GM11168 (cell line): Measurements from ENCODE around the gene SLC12A8.

Experiments used
- in situ Hi-C: fragments of 300-500 bp; cut with MboI; formaldehyde crosslinking; loops from one replicate; pipeline ENCODE4 v1.12.0; 2022; ENCODE audit warnings: low sequenced_read_pairs; ENCODE audit not compliant: unreplicated experiment

The SLC12A8 gene

DNA sequence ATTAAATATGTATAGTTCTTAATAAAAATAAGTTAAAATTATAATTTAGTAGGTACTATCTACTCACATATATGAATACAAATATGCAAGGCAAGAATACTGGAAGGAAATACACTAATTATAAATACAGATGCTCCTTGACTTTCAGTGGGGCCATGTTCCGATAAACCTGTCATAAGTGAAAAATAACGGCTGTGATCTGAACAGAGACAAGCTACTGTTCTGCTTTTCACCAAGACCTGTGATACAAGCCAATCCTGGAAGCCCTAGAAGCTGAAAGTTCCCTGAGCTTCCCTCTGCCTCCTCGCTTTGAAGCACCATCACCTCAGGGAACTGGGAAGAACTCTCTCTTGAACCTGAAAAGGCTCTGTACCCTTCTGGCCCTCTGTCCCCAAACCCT is 55.4 kb downstream of the SLC12A8 start:
- in situ Hi-C loops = no loop called here

DNA sequence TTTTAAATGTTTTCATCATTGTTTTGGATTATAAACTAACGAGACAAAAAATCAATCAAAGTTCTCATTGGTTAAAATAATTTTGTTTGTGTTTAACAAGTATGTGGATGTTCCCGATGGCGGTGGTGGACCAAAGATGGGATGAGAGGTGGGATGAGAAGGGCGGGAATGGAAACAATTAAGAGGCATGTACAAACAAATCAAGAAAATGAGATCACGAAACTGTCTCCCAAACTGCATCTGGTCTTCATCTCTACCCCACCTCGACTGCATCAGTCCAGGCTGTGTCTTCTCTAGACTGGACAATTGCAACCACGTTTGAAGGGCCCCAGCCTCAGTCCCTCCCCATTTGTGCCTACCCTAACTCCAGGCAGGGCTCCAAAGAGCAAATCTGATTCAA is 56.1 kb downstream of the SLC12A8 start:
- in situ Hi-C loops = no loop called here

DNA sequence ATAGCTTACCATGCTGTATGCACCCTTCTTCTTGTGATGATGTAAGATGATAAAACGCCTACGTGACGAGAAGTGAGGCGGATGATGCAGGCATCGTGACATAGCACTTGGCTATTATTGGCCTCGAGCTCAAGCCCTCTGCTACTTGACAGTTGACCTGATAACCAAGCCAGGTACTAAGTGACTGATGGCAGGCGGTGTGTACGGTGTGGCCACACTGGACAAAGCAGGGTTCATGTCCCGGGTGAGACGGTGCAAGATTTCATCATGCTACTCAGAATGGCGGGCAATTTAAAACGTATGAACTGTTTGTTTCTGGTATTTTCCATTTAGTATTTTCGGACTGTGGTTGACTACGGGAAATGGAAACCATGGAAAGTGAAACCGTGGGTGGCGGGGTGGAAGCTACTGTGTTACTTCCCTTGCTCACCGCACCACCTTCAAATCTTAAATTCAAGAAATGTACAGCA is 57.7 kb downstream of the SLC12A8 start:
- in situ Hi-C loops = no loop called here

DNA sequence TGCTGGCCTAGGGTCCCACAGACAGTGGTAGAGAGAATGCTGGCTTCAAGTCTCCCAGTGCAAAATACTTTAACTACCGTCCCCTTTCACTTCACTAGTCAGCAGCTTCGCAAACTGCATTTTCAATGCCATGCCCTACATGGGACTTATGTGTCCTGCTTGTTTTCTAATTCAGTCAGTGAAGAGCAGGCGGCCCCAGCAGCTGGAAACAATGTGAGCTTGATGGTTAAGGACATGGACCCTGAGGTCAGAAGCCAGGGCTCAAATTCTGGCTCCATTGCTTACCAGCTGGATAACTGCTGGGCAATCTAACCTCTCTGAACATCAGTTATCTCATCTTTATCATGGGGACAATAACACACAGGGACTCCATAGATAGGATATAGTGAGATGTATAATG is 58.4 kb downstream of the SLC12A8 start:
- in situ Hi-C loops = no loop called here

DNA sequence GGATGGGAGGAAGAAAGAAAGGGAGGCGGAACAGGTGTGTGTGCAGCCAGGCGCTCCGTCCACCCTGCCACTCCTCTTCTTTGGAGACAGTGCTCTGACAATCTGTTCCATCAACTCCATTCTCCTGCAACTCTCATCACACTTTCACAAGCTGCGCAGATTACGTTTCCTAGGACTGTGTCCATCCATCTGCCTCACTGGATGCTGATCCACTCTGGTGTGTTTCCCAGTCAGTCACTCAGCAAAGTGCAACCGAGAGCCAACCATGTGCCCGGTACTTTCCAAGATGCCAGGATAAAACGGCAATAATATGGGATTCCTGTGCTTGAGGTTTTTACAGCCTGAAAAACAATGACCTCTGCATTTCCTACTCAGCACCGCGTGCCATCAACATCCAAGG is 59.6 kb downstream of the SLC12A8 start:
- in situ Hi-C loops = no loop called here

DNA sequence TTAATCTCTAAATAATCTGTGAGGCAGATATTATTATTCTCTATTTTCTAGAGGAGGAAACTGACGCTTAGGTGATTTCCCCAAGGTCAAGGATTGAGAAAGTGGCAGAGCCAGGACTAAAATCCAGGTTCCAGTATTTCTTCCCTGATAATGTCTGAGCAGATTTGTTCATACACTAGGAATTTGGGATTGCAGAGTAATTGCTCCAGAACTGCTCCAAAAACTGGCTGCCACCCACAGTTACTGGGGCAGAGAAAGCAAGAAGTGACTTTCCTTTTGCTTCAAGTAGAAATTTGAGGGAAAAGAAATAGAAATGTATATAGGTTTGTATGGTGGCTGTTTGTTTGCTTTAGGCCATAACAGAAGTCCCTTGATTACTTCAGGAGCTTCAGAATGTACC is 60.6 kb downstream of the SLC12A8 start:
- in situ Hi-C loops = no loop called here

DNA sequence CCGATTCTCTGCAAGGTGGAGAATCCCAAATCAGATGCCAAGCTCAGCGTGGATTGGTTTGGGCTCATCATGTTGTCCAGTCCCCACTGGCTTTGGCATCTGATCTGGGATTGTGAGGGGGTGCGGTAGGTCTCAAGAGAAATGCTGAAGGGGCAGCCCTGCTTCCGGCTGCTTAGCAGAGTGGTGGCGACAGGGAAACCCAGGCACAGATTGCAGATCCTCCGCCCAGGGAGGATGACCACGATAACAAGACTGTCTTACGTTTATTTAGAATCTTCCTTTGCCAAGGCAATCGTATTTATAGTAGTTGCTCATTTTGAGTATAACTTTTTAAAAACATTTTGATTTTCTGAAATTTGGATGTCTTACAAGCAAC is 61.1 kb downstream of the SLC12A8 start:
- in situ Hi-C loops = no loop called here

DNA sequence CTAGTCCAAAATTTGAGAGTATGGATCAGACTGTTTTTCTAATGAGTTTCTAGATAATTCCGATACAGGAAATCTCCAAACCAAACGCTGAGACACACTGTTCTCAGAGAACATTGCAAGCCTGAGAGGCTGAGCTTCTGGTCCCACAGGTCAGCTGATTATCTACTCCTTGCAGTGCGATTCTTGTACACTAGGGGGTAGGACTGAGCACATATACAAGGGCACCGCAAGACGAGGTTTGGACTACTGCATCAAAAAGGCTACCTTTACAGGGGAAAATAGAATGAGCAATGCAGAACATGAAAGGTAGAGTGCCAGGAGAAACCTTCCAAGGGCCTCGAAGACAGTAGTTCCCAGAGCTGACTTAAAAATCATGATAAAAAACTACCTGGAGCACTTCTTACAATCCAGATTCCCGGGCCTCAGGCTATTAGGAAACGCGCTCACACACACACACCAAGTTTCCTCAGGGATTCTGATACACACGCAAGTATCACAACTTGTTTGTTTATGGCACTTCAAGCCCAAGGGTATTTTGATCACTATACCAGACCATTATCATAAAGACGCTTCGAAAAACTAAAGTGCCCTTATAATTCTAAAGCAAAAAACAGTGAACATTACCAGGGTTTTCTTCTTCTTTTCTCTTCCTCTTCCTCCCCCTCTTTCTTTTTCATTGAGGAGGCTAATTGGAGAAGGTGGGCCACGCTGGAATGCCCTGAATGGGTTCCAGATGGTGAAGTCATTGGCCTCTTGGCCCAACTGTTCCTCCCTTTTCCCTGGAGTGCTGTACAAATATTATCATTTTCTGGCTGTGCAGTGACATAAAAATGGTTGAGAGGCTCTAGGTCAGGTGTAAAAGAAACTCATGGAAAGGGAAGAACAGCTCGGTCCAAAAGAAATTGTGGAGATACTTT is 61.8 kb downstream of the SLC12A8 start:
- in situ Hi-C loops = no loop called here

DNA sequence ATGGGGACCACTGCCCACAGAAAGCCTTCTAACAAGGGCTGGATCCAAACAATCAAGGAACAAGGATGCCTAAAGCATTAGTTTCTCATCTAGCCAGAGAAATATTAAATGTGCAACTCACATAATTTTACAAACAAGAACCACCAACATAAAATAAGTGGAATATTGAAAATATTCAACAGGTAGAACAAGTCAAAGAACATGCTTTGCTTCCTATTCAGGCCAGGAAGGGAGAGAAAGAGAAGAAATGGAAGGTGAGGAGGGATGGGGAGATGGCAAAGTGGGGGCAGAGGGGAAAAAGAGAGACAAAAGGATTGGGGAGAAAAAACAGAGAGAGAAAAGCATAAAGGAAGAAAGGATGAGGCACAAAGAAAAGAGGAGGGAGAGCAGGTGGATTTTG is 63.1 kb downstream of the SLC12A8 start:
- in situ Hi-C loops = no loop called here

DNA sequence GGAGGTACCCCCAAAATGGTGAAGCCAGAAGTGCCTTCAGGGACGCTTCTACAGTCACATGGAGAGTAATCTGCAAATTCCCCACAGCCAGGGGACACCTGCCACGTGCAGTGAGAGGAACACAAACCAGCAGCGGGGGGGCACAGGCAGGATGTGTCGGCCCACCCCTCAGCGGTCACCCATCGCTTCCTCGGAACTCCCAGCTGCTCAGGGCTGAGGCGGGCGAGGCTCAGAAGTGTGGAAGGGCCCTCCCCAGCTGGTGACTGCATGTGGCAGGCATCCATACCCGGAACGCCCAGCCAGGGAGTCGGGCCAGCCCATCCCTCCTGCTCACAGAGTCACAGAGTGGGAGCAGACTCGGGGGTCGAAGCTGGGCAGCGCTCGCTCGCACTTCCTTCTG is 63.7 kb downstream of the SLC12A8 start:
- in situ Hi-C loops = no loop called here

DNA sequence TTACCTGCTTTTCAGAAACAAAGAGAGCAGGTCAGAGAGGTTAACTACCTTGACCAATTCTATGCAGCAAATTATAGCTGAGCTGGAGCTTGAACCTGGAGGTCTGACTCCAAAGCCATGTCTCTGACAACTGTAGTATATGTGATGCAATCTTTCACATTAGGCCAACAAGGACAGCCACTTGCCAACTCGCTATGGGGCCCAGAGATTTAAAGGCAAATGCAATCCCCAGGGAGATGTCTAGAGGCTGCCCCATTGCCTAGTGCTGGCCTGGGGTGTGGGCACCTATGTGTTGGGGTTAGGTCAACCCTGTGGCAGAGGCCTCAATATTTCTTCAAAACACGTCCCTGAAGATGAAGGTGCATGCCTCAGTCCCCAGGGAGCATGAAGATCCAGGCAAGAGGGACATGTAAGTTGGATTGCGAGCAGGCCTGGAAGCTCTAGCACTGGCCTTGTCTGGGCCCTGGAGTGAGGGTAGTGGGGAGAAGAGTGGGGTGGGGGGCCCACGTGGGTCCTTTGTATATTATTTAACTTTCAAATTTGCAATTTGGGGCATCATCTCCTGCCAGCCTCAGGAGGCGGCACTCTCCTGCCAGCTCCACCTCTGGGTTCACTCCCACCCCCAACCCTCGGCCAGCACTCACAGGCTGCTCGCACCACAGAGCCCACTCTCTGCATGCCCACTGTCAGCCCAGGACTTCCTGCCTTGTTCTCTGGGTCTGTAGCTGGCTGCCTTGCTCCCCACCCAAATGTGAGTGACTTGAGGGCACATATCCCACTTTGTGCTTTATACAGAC is 64.3 kb downstream of the SLC12A8 start:
- in situ Hi-C loops = no loop called here

DNA sequence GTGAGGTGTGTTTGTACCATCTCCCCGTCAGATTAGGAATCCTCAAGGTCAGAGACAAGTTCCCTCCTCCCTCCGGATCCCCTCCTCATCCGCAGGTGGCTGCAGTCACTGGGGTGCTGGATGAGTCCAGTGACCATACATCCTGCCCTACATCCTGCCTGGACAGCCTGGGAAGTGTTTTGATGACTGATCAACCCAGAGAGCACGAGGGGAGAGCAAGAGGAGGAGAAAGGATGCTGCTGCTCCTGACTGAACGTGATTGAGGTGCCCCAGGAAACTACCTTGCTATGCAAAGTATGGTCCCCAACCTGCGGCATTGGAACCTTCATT is 65.1 kb downstream of the SLC12A8 start:
- in situ Hi-C loops = no loop called here

DNA sequence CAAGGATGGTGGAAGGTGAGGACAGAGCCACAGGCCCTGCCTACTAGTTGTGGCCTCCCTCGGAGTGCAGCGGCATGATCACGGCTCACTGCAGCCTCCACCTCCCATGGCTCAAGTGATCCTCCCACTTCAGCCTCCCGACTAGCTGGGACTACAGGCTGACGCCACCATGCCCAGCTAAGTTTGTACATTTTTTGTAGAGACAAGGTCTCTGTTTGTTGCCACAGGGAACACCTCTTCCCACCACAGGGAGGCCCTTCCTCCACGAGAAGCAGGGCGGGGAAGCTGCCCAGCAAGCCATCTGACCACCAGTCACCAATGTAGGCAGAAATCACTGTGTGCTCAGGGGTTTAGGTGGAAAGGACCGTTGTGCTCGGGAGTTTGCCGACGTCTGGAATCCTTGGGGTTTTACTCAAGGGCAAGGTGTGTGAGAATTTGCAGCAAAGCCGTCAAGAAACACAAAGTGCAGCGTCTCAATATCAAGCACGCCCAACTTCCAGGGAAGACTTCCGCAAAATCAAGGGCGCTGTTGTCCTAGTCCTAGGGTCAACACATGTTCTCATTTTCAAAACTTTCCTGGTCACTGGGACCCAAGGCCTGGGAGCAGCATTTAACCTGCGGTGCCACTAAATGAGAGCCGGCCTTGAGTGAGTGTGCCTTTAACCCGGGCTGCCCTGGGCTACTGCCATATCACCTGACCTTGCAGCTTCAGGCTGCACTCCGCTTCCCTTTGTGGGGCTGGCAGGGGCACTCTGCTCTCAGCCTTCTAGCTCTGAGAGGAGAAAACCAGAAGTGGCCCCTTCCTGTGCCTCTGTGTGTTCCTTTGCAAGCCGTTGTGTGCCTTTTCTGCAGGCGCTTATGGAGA is 65.7 kb downstream of the SLC12A8 start:
- in situ Hi-C loops = no loop called here

DNA sequence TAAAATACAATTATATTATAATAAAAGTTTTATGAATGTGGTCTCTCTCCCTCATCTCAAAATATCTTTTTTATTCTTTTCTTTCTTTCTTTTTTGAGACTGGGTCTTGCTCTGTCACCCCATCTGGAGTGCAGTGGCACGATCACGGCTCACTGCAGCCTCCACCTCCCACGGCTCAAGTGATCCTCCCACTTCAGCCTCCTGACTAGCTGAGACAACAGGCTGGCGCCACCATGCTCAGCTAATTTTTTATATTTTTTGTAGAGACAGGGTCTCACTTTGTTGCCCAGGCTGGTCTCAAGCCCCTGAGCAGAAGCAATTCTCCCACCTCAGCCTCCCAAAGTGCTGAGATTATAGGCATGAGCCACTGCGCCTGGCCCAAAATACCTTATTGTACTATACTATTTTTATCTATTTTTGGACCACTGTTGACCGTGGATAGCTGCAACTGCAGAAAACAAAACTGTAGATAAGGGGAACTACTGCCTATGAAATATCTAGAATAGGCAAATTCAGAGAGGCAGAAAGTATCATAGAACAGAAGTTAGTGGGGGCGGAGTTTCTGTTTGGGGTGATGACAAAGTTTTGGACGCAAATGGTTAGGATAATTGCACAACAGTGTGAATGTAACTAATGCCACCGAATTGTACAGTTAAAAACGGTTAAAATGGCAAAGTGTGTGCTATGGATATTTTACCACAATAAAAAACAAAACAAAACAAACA is 66.6 kb downstream of the SLC12A8 start:
- in situ Hi-C loops = no loop called here

DNA sequence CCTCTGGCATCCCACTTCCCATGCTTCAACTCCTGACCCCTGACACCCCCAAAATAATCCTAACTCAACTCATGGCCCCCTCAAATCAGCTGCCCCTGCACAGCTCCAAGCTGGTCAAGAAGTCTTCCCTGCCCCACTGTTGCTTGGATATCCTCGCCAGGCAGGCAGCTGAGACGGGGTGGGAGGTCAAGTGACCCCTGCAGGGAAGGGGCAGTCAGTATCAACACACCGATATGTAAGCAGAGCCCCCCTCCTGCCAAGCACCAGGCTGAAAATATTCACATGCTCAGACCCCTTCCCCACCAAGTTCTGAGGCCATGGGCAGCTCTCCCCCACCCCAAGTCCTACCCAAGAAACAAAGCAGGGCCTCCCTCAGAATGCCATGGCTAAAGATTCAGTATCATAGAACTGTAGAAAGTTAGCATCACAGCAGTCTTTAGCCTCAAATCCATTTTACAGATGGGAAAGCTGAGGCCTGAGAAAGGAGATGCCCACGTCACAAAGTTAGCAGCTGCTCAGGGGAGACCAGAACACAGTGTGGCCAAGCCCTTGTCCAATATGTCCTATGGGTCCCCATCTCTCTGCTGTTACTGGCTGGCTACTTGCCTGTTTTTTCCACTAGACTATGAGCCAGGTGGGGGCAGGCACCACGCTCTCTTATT is 67.8 kb downstream of the SLC12A8 start:
- in situ Hi-C loops = no loop called here

DNA sequence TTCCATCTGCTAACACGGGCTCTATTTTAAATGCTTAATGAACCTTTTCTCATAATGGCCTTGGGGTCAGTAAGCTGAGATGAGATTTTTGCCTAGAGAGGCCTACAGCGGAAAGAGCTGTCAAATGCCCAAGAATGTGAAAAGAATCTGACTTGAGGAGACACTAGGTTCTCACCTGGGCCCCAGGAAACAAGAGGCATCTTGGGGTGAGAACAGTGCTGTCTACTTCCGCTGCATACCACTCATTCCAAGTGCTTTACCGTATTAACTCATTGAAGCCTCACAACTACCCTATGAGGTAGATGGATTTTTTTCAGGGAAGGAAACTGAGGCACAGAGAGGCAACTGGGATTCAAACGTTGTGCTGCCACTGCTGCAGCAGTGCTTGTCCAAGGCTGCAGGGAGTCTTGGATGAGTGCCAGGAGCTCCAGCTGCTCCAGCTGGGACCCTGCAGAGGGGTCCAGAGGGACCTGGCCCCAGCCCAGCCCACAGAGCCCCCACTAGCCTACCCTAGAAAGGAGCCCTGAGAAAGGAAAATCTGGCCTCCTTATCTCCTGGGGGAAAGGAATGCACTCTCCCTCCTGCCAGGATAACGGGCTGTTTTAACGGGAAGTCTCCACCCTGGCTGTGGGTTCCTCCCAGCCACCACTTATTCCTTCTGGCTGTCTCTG is 68.4 kb downstream of the SLC12A8 start:
- in situ Hi-C loops = no loop called here

DNA sequence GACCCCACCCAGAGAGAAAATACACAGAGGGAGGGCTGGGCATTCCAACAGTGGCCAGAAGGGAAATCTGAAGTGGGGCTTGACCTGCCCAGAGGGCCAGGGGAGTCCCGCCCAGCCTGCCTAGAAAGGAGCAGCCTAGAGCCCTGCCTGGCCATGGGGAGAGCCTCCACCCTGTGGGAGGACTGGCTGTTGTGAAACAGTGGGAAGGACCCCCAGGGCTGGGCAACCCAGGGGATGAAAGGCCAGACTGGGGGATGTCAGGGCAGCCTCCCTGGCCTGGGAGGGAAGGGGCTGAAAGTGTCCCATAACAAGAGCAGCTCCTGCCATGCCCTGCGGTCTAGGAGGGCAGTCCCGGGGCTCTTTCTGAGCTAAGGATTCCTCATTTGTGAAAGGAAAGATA is 69.0 kb downstream of the SLC12A8 start:
- in situ Hi-C loops = no loop called here

DNA sequence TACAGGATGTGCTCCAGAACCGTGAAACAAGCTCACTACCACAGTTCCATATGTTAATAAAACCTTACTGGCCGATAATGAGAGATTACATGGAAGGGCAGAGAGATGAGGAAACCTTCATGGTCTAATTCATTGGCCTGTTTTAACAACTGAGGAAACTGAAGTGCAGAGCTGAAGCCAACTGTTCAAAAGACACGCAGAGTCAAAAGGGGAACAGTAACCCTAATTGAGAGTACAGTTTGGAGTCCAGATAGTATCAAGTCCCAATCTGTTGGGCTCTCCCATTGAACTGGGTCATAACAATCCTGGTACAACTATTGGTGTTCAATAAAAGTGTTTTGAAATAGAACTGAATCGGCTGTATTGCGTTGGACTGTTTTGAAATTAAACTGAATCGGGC is 69.6 kb downstream of the SLC12A8 start:
- in situ Hi-C loops = no loop called here

DNA sequence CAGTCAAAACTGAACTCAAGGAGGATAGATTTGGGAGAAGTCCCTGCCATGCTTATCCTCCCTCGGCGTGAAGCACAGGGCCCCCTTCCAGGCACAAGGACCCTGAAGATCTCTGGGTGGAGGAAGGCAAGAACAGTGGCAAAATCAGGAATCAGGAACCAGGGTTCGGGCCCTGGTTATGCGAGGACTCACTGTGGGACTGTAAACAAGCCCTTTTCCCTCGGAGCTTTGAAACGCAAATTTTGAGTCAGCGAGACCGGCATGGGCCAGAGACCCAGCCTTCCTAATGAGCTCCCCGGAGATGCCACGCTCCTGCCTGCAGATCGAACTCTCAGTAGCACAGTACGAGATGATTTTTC is 70.1 kb downstream of the SLC12A8 start:
- in situ Hi-C loops = no loop called here
